CD4-positive, alpha-beta T cell treated with Interleukin-6 at 100 ng/mL for 8 hours (primary cell): ENCODE data around the gene RUNX2.
"Not testable (repeated sequence)": the region's sequence is repeated elsewhere in the genome, so short reads cannot be mapped to it uniquely, and the experiment has no call there.

Experiments
- DNase-seq: peaks from one replicate; pipeline ENCODE4 v3.0.0-alpha.2; 2020; ENCODE audit warnings: mixed read lengths, low spot score

RUNX2 gene

GRCh38 chr6:45558858-45559257, 230.7 kb downstream of the RUNX2 start:
- DNase-seq: no peak

- not testable (repeated sequence) for DNase-seq
Observed at GRCh38 chr6:45560321-45560820, 232.2 kb downstream of the RUNX2 start.

GRCh38 chr6:45562171-45562570, 234.0 kb downstream of the RUNX2 start:
- DNase-seq: no peak

GRCh38 chr6:45563041-45563440, 234.9 kb downstream of the RUNX2 start:
- DNase-seq: no peak

GRCh38 chr6:45563844-45564243, 235.7 kb downstream of the RUNX2 start:
- no peak for DNase-seq

- DNase-seq: no peak
Observed at GRCh38 chr6:45566882-45567281, 238.8 kb downstream of the RUNX2 start.

GRCh38 chr6:45567879-45568278, 239.7 kb downstream of the RUNX2 start:
- no peak for DNase-seq

GRCh38 chr6:45568626-45569025, 240.5 kb downstream of the RUNX2 start:
- DNase-seq: no peak

GRCh38 chr6:45569210-45569945, 241.2 kb downstream of the RUNX2 start:
- no peak for DNase-seq

GRCh38 chr6:45571159-45571558, 243.0 kb downstream of the RUNX2 start:
- no peak for DNase-seq

- DNase-seq: no peak
Observed at GRCh38 chr6:45572833-45573232, 244.7 kb downstream of the RUNX2 start.

GRCh38 chr6:45574014-45574461, 245.9 kb downstream of the RUNX2 start:
- DNase-seq: no peak

GRCh38 chr6:45574885-45575284, 246.8 kb downstream of the RUNX2 start:
- no peak for DNase-seq

- DNase-seq: no peak
Observed at GRCh38 chr6:45576648-45577624, 248.8 kb downstream of the RUNX2 start.

GRCh38 chr6:45577836-45578504, 249.8 kb downstream of the RUNX2 start:
- DNase-seq: no peak

- DNase-seq: no peak
Observed at GRCh38 chr6:45584127-45584526, 256.0 kb downstream of the RUNX2 start.

GRCh38 chr6:45586216-45587171, 258.4 kb downstream of the RUNX2 start:
- DNase-seq: peak; percentile 82

GRCh38 chr6:45587229-45588060, 259.3 kb downstream of the RUNX2 start:
- DNase-seq: no peak

- no peak for DNase-seq
Observed at GRCh38 chr6:45589367-45589766, 261.2 kb downstream of the RUNX2 start.

- DNase-seq: no peak
Observed at GRCh38 chr6:45590226-45590625, 262.1 kb downstream of the RUNX2 start.
